GM18511 (cell line): ENCODE data around the gene SLC9A1.
A peak's percentile ranks its signal among the peaks of the same experiment; 100 is the strongest.
"Not testable (repeated sequence)": the region's sequence is repeated elsewhere in the genome, so short reads cannot be mapped to it uniquely, and the experiment has no call there.

Experiments used
- ATAC-seq: cut with Tn5 transposase; IDR thresholded peaks from one replicate; pipeline ENCODE4 v1.9.1; 2021; ENCODE audit warnings: mild to moderate bottlenecking, moderate library complexity; ENCODE audit not compliant: unreplicated experiment

SLC9A1 gene

DNA sequence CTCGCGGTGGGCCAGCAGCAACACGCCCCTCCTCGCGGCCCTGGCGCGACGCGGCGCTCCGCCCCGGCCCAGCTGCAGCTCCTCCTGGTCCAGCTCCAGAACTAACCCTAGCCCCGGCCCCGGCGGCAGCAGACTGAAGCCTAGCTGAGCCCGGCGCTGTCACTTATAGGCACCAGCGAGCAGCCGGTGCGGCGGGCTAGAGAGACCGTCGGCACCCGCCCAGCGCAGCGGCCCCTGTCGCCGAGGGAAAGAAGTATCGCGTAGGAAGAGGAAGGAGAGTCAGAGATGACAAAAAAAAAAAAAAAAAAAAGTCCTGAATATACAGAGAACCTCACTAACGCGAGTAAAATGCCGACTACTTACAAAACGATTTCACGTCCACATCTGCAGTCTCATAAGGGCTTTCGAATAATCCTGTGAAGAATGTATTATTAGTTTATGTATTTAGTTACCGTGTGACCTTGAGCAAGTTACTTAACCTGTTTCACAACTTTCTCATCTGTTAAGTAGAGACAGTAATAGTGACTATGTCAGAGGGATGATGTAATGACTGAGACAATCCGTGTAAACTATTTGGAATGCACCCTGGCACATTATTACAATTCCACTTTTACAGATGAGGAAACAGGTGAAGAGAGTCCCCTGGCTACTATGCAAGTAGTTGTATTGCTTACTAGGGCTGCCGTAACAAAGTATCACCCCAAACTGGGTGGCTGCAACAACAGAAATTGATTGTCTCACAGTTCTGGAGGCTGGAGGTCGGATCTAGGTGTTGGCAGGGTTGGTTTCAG lies at the start of gene SLC9A1:
TSS of gene SLC9A1 (minus strand) at position 135 of the 791 bp plus-strand sequence. CDS start 791 bp downstream, outside the sequence.
- peak; percentile 89 for ATAC-seq

DNA sequence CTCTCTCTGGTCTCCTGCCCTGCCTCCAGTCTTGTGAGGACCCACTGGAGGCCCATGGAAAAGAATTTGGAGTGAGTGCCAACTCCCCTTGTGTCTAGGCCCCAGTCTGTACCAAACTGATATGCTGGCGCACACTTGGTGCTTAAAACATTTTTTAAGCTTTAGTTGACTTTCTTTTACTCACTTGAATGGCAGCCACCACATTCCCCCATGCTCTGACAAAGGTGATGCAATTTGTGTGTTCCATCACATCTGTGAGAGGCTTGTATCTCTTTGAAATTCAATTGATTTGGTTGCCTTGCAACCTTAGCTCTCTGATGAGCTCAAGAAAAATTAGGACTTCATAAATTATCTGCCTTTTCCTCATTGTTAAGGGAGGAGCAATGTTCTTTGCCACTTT lies 49.0 kb upstream of the SLC9A1 start:
- ATAC-seq = no peak

- no peak for ATAC-seq
Measured at GRCh38 chr1:27201295-27201694, 46.4 kb upstream of the SLC9A1 start.

GRCh38 chr1:27193194-27193593 lies 38.3 kb upstream of the SLC9A1 start:
- ATAC-seq = no peak

DNA sequence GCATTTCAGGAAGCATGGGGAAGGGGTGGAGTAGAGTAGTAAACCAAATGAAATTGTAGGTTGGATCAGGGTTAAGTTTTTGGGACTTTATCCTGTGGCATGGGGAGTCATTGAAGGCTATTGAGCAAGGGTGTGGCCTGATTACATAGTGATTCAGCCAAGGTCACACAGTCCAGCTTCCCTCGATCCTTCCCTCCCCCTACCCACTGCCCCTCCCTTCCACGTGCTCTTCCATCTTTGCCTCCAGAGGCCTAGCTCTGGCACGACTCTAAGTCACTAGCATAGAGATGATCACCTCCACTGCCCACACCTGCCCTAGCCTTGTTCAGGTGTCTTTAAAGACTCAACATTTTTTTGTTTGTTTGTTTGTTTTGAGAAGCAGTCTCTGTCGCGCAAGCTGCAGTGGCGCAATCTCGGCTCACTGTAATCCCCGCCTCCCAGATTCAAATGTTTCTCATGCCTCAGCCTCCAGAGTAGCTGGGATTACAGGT lies 37.2 kb upstream of the SLC9A1 start:
- ATAC-seq = no peak

GRCh38 chr1:27184665-27185064 lies 29.7 kb upstream of the SLC9A1 start:
- not testable (repeated sequence) for ATAC-seq

DNA sequence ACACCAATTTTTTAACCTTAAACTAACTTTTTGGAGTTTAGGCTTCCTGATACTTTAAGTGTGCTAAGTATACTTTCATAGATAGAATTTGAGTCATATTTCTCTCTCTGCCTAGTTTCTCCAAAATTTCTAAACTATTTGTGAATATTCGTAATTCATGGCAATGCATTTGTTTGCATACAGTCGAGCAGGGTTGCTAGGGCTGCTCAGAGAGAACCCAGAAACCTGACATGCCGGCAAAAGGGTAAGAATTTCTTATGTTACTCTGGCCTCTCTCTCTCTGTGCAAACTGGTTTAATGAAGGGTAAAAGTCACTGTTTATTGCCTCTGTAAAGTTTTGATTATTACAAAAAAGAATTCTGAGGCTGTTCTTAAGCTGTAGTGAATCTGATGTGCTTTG lies 25.1 kb upstream of the SLC9A1 start:
- no peak for ATAC-seq

DNA sequence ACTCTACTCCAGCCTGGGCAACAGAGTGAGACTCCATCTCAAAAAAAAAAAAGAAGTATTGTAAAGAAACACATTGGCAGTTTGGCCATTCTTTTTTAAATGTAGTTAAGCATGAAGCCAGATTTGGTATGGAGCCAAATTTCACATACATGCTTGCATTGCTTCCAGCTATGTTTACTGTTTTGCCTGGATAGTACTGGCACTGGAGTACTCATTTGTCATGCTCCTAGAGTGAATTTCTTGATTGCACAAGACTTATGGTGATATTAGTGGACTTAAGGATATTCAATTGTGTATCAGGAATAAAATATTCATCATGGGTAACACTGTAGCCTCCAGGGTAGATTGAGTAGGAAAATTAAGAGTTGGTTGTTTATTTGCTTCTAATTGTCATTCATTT lies 24.5 kb upstream of the SLC9A1 start:
- no peak for ATAC-seq

DNA sequence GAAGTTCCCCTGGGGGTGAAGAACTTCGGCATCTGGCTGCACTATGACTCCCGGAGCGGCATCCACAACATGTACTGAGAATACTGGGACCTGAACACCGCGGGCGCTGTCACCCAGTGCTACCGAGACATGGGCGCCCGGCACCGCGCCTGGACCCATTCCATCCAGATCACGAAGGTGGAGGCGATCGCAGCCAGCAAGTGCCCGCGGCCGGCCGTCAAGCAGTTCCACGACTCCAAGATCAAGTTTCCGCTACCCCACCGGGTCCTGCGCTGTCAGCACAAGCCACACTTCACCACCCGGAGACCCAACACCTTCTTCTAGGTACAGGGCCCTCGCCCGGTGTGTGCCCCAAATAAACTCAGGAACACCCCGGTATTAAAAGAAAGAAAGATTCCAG lies 22.0 kb upstream of the SLC9A1 start:
- no peak for ATAC-seq

DNA sequence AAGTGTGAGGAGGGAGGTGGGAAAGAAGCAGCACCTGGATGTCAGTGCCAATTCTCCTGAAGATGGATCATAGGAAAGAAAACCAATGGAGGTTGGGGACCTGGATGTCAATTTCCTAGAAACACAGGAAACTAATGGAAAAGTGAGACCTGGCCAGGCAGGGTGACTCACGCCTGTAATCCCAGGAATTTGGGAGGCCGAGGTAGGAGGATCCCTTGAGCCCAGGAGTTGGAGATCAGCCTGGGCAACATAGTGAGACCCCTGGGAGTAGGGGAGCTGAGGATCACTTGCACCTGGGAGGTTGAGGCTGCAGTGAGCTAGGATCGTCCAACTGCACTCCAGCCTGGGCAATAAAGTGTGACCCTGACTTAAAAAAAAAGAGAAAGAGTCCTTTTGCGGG lies 21.4 kb upstream of the SLC9A1 start:
- ATAC-seq = no peak

DNA sequence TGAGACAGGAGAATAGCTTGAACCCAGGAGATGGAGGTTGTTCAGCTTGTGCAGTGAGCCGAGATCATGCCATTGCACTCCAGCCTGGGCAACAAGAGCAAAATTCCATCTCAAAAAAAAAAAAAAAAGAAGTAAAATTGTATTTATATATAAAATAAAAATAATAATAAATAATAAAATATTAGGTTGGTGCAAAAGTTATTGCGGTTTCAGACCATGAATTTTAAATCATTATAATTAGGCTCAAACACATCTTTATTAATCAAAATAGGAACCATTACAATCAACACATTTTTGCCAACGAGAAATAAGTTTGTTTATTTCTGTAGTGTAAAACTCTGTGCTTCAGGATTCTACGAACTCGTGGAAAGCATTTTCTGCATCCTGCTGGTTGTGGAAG lies 18.1 kb upstream of the SLC9A1 start:
- ATAC-seq = not testable (repeated sequence)

DNA sequence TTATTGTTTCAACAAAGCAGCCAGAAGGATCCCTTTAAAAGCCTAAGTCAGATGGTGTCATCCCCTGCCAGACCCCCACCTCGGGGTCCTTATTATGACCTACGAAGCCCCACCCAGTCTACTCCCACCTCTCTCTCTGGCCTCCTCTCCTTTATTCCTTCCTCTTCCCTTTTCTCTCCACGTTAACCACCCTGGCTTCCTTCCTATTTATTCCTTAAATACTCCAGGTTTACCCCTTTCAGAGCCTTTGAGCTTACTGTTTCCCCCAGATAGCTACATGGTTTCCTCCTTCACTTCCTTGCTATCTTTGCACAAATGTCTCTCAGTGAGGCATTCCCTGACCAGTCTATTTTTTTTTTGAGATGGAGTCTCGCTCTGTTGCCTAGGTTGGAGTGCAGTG lies 12.0 kb upstream of the SLC9A1 start:
- ATAC-seq = no peak

GRCh38 chr1:27166351-27166802 lies 11.5 kb upstream of the SLC9A1 start:
- ATAC-seq = no peak

DNA sequence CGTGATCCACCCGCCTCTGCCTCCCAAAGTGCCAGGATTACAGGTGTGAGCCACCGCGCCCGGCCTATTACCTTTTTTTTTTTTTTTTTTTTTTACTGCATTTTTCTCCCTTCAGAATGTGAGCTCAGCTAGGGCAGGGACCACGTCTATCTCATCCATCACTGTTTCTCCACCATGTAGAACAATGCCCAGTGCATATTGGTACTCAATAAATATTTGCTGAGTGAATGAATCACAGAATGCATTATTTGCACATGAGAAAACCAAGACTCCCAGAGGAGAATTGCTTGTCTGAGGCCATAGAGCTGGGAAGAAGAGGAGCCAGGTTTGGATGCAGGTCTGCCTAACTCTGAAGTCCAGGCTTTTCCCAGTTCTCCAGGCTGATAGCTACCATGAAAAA lies 8.2 kb upstream of the SLC9A1 start:
- no peak for ATAC-seq

DNA sequence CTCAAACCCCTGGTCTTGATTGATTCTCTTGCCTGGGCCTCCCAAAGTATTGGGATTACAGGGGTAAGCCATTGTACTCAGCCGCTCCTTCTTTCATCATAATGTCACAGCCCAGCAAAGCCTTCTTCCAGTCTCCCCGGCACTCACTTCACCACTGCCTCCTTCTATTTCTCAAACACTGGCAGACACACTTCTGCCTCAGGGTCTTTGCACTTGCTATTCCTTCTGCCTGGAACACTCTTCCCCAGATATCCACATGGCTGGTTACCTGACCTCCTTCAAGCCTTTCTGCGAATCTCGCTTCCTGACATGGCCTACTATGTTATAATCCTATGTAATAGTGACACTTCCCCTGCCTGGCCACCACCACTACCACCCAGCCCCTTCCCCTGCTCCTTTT lies 7.2 kb upstream of the SLC9A1 start:
- ATAC-seq = no peak

DNA sequence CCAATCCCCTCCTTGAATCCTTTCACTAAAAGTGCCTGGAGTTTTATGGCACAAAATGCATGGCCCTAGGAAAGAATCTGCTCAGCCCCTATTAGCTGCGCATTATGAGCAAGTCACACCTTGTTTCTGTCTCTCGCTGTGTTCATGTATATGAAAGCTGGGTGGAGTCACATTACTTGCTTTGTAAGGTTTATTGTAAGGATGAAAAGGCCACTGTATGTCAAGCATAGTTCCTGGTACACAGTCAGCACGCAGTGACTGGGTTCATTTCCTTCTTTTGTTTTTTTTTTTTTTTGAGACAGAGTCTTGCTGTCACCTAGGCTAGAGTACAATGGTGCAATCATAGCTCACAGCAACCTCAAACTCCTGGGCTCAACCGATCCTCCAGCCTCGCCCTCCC lies 6.7 kb upstream of the SLC9A1 start:
- ATAC-seq = no peak

- ATAC-seq = no peak
Measured at GRCh38 chr1:27157194-27157593, 2.3 kb upstream of the SLC9A1 start.

GRCh38 chr1:27154469-27154990 lies 395 bp downstream of the SLC9A1 start:
- ATAC-seq = peak; percentile 7

DNA sequence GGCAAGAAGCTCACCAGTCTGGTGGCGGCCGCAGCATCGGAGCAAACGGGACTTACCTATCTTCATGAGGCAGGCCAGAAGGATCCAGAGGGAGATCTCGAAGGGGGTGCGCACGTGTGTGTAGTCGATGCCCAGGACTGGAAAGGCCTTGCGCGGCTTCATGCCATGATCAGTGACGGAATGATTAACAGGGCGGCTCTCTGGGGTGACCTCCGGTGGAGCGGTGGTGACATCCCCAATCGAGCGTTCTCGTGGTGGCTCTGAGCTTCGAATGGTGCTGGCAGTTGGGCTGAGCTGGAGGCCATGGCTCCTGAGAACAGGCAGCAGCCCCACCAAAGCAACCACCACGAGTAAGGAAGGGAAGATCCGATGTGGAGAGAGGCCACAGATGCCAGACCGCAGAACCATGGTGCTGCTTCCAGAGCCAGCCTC lies 982 bp downstream of the SLC9A1 start:
- ATAC-seq = no peak

DNA sequence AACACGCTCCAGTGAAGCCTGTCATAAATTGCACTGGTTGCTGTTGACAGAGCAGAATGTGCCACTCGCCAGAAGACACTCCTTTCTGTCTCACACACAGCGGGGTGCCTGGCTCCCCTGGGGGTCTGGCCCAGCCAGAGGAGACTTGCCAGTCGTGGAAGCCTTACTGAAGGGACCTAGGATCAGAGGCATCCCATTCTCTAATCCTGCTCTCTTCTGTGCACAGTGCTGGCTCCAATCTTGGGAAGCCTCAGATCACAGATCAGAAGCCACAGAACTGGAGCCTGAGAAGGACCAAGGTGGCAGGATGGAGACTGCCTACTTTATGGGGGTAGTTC lies 1.4 kb downstream of the SLC9A1 start:
- no peak for ATAC-seq

DNA sequence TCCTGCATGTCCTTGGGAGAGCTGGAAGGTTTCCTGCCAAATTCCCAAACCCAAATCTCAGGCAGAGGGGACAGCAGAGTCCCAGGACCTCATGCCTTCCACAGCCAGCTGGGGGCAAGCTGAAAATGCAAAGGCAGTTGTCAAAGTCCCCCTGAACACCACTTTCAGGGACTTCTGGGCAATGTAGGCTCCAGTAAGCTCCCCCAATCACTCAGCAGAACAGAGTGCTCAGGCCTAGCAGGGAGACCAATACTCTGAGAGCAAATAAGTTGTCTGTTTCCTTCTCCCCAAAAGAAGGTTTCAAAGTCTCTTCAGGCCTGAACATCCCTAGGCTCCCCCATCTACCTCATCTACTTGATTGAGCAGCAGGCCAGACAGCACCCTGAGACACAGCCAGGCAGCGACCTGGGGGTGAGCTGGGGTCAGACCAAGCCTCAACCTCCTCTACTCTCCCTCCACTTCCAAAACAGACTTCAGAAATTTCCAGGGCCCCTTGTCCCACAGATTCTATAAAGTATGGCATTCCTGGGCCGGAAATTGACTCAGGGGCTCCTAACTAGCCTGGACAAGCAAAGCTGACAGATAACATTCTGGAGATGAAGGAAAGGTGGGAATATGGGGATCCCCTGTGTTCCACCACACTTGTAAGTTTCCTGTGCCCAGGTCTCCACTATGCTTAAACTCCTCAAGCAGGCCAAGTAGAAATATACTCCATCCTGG lies 1.9 kb downstream of the SLC9A1 start:
- ATAC-seq = no peak
